HepG2 (cell line): ENCODE data around the gene SLC9A5. TPM values are rescaled to one million over a fixed set of nuclear protein-coding genes. Genes with fewer than 3 reads are reported as not detected.

ENCODE experiments used
- ADNP ChIP-seq: sonication (generic); formaldehyde crosslinking; IDR thresholded peaks from 2 replicates; pipeline ENCODE4 v1.4.0; 2020; ENCODE audit warnings: missing genetic modification reagents
- IRX3 ChIP-seq: sonication (generic); formaldehyde crosslinking; IDR thresholded peaks from 2 replicates; pipeline ENCODE4 v1.8.1; 2023; ENCODE audit warnings: mild to moderate bottlenecking, low read depth, missing genetic modification reagents, borderline replicate concordance
- KDM2A ChIP-seq: sonication (generic); formaldehyde crosslinking; IDR thresholded peaks from 2 replicates; pipeline ENCODE4 v1.4.0; 2020; ENCODE audit warnings: low read depth, missing genetic modification reagents, borderline replicate concordance
- MXD3 ChIP-seq: IDR thresholded peaks from 2 replicates; pipeline ENCODE4 v1.6.1; 2016; ENCODE audit warnings: mild to moderate bottlenecking, missing biosample characterization, missing genetic modification reagents
- PHB2 ChIP-seq: fragments of 450-650 bp; IDR thresholded peaks from 2 replicates; pipeline ENCODE4 v1.6.1; 2018; ENCODE audit not compliant: partially characterized antibody
- PRDM10 ChIP-seq: sonication (generic); formaldehyde crosslinking; IDR thresholded peaks from 2 replicates; pipeline ENCODE4 v1.4.0; 2020; ENCODE audit warnings: low read depth, missing genetic modification reagents
- SMARCE1 ChIP-seq: fragments of 450-650 bp; IDR thresholded peaks from 2 replicates; pipeline ENCODE4 v1.6.1; 2017; ENCODE audit warnings: borderline replicate concordance
- SNAPC2 ChIP-seq: sonication (generic); formaldehyde crosslinking; IDR thresholded peaks from 2 replicates; pipeline ENCODE4 v1.8.1; 2022; ENCODE audit warnings: mild to moderate bottlenecking, missing genetic modification reagents
- ZFP1 ChIP-seq: IDR thresholded peaks from 2 replicates; pipeline ENCODE4 v1.6.1; 2016
- ZNF138 ChIP-seq: sonication (generic); formaldehyde crosslinking; IDR thresholded peaks from 2 replicates; pipeline ENCODE4 v1.5.0; 2020; ENCODE audit warnings: mild to moderate bottlenecking, low read depth, missing genetic modification reagents
- ZNF326 ChIP-seq: sonication (generic); formaldehyde crosslinking; IDR thresholded peaks from 2 replicates; pipeline ENCODE4 v1.4.0; 2020; ENCODE audit warnings: missing genetic modification reagents, borderline replicate concordance
- ZNF660 ChIP-seq: sonication (generic); formaldehyde crosslinking; IDR thresholded peaks from 2 replicates; pipeline ENCODE4 v1.5.1; 2020; ENCODE audit warnings: mild to moderate bottlenecking, low read depth, missing genetic modification reagents, borderline replicate concordance
- ZNF850 ChIP-seq: sonication (generic); formaldehyde crosslinking; conservative IDR thresholded peaks from 2 replicates; pipeline ENCODE4 v1.9.0; 2021; ENCODE audit warnings: mild to moderate bottlenecking, missing genetic modification reagents
- ZSCAN25 ChIP-seq: sonication (generic); formaldehyde crosslinking; IDR thresholded peaks from 2 replicates; pipeline ENCODE4 v1.8.0; 2022; ENCODE audit warnings: mild to moderate bottlenecking, missing genetic modification reagents
- polyA plus RNA-seq, 8 experiments: library from polyadenylated mRNA; depleted of rRNA in 3 of 8; stranded (reverse) in 7 of 8; unstranded in 1 of 8; fragments of >200 nt; fragmentation: Illumina TruSeq in 4 of 8; extraction: Trizol in 4 of 8; gene quantifications; 2 replicates each; pipeline versions ENCODE4 v1.2.1 to v1.2.3, GENCODE V29; 2011 to 2016; ENCODE audit warnings: low read depth in 4 of 8, missing spikeins in 1 of 8, mixed read lengths in 1 of 8; ENCODE audit not compliant: insufficient read depth in 1 of 8
- total RNA-seq, 5 experiments: library from RNA; depleted of rRNA; stranded (reverse); fragments of >200 nt; fragmentation: Illumina TruSeq; extraction: Trizol; gene quantifications; 2 replicates each; pipeline ENCODE4 v1.2.3, GENCODE V29; 2016; ENCODE audit warnings: low read depth in 1 of 5
- TF ChIP-seq, protein P1 (sequence below): sonication (generic); formaldehyde crosslinking; IDR thresholded peaks from 2 replicates; pipeline ENCODE4 v1.5.0; 2020; ENCODE audit warnings: mild to moderate bottlenecking, missing genetic modification reagents, borderline replicate concordance
- TF ChIP-seq, protein P2 (sequence below): sonication (generic); formaldehyde crosslinking; IDR thresholded peaks from 2 replicates; pipeline ENCODE4 v1.9.0; 2021; ENCODE audit warnings: missing genetic modification reagents, borderline replicate concordance
- TF ChIP-seq, protein P3 (sequence below): sonication (generic); formaldehyde crosslinking; IDR thresholded peaks from 2 replicates; pipeline ENCODE4 v1.8.0; 2022; ENCODE audit warnings: missing genetic modification reagents, mild to moderate bottlenecking, inconsistent platforms, borderline replicate concordance

SLC9A5 gene
- total and polyA plus RNA-seq, 2 of the 13 experiments (the other 11 are each of a cell fraction or from before 2014, with no cell fraction given), result 0.58 to 1.4 TPM

GRCh38 chr16:67284699-67285646, 36.2 kb downstream of the SLC9A5 start (continued):
- TF ChIP-seq IRX3 (no peak), ADNP (CRISPR knock-in tag) (no peak), ZNF138 (no peak), ZSCAN25 (0 out of 2 replicates have a peak, but pooled peaks have one; percentile 27), PRDM10 (no peak), ZNF850 (no peak), ZNF326 (no peak), ZFP1 (CRISPR knock-in tag) (no peak), PHB2 (no peak), KDM2A (CRISPR knock-in tag) (0 out of 2 replicates have a peak, but pooled peaks have one; percentile 18), SMARCE1 (no peak), MXD3 (CRISPR knock-in tag) (no peak), ZNF660 (CRISPR knock-in tag) (no peak), SNAPC2 (CRISPR knock-in tag) (no peak)
- TF ChIP-seq, protein P1, sequence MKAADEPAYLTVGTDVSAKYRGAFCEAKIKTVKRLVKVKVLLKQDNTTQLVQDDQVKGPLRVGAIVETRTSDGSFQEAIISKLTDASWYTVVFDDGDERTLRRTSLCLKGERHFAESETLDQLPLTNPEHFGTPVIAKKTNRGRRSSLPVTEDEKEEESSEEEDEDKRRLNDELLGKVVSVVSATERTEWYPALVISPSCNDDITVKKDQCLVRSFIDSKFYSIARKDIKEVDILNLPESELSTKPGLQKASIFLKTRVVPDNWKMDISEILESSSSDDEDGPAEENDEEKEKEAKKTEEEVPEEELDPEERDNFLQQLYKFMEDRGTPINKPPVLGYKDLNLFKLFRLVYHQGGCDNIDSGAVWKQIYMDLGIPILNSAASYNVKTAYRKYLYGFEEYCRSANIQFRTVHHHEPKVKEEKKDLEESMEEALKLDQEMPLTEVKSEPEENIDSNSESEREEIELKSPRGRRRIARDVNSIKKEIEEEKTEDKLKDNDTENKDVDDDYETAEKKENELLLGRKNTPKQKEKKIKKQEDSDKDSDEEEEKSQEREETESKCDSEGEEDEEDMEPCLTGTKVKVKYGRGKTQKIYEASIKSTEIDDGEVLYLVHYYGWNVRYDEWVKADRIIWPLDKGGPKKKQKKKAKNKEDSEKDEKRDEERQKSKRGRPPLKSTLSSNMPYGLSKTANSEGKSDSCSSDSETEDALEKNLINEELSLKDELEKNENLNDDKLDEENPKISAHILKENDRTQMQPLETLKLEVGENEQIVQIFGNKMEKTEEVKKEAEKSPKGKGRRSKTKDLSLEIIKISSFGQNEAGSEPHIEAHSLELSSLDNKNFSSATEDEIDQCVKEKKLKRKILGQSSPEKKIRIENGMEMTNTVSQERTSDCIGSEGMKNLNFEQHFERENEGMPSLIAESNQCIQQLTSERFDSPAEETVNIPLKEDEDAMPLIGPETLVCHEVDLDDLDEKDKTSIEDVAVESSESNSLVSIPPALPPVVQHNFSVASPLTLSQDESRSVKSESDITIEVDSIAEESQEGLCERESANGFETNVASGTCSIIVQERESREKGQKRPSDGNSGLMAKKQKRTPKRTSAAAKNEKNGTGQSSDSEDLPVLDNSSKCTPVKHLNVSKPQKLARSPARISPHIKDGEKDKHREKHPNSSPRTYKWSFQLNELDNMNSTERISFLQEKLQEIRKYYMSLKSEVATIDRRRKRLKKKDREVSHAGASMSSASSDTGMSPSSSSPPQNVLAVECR (CRISPR knock-in tag), result no peak
- TF ChIP-seq, protein P2, sequence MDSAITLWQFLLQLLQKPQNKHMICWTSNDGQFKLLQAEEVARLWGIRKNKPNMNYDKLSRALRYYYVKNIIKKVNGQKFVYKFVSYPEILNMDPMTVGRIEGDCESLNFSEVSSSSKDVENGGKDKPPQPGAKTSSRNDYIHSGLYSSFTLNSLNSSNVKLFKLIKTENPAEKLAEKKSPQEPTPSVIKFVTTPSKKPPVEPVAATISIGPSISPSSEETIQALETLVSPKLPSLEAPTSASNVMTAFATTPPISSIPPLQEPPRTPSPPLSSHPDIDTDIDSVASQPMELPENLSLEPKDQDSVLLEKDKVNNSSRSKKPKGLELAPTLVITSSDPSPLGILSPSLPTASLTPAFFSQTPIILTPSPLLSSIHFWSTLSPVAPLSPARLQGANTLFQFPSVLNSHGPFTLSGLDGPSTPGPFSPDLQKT (CRISPR knock-in tag), result no peak
- TF ChIP-seq, protein P3, sequence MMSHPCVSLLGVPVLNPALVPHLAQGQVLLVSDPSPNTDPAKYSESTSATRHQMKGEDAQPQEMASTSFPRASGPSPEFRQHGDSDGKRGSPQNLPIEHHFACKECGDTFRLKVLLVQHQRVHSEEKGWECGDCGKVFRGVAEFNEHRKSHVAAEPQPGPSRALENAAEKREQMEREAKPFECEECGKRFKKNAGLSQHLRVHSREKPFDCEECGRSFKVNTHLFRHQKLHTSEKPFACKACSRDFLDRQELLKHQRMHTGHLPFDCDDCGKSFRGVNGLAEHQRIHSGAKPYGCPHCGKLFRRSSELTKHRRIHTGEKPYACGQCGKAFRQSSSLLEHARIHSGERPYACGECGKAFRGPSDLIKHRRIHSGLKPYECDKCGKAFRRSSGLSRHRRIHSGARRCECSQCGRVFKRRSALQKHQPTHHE (CRISPR knock-in tag), result no peak
